SK-MEL-5 (cell line): ENCODE results near the gene GOLGA8M. TPM values are rescaled to one million over a fixed set of nuclear protein-coding genes. Genes with fewer than 3 reads are reported as not detected.
"Not testable (repeated sequence)": the region's sequence is repeated elsewhere in the genome, so short reads cannot be mapped to it uniquely, and the experiment has no call there.

Experiments
- DNase-seq: peaks from one replicate; pipeline ENCODE4 v3.0.0-alpha.2; 2016; ENCODE audit warnings: low read depth, low spot score
- in situ Hi-C: cut with HindIII; loops from 2 replicates; pipeline ENCODE4 v1.10.0; 2016; ENCODE audit warnings: low sequenced_read_pairs, high pct_unique_total_duplicates, low pct_unique_long_range_greater_than_20kb
- polyA plus RNA-seq, 2 experiments: library from polyadenylated mRNA; depleted of rRNA; stranded (reverse); fragments of >200 nt; gene quantifications; 2 replicates each; pipeline ENCODE4 v1.2.3, GENCODE V29; 2015
- total RNA-seq: library from RNA; depleted of rRNA; stranded (reverse); fragments of >200 nt; shearing (Covaris generic); gene quantifications from 2 replicates; pipeline ENCODE4 v1.2.3, GENCODE V29; 2014; rRNA removed

The GOLGA8M gene, protein sequence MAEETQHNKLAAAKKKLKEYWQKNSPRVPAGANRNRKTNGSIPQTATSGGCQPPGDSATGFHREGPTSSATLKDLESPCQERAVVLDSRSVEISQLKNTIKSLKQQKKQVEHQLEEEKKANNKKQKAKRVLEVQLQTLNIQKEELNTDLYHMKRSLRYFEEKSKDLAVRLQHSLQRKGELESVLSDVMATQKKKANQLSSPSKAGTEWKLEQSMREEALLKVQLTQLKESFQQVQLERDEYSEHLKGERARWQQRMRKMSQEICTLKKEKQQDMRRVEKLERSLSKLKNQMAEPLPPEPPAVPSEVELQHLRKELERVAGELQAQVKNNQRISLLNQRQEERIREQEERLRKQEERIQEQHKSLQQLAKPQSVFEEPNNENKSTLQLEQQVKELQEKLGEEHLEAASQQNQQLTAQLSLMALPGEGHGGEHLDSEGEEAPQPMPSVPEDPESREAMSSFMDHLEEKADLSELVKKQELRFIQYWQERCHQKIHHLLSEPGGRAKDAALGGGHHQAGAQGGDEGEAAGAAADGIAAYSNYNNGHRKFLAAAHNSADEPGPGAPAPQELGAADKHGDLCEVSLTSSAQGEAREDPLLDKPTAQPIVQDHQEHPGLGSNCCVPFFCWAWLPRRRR
- total RNA-seq = not detected in 2 replicates
- not detected in 2 replicates for polyA plus RNA-seq (2015; cell fraction: cytosol; rRNA removed)
- 1.1 TPM in 1 of 2 replicates, not detected in the other for polyA plus RNA-seq (2015; cell fraction: nucleus; rRNA removed)

DNA sequence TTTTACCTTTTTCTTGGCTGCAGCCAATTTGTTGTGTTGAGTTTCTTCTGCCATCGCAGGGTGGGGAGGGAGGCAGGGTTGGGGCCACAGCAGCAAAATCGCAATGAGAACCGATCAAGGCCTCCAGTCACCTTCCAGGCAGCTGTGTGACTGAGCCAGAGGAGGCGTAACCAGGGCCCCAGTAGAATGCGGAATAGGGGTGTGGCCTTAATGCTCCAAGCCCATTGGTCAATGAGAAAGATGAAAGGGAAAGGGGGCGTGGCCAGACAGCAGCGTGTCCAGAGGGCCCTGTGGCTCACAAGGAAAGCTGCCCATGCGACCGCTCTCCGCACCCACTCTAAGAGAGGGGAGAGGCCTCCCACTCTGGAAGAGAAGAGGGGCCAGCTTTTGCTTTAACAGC is at the start of gene GOLGA8M:
Gene GOLGA8M, minus strand, starts transcription at position 152 of the 400 bp plus-strand sequence. Its CDS starts 98 bp downstream, at position 54.
- in situ Hi-C loops, DNase-seq: not testable (repeated sequence)

DNA sequence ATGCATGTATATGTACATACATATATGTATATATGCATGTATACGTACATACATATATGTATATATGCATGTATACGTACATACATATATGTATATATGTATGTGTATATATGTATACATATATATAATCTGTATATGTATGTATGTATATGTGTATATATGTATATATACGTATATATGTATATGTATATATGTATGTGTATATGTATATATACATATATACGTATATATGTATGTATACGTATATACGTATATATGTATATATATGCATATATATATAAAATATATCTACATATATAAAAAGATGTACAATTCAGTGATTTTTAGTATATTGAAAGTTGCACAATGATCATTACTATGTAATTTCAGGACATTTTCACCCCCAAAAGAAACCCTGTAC is 30.7 kb upstream of the GOLGA8M start:
- in situ Hi-C loops = not testable (repeated sequence)

DNA sequence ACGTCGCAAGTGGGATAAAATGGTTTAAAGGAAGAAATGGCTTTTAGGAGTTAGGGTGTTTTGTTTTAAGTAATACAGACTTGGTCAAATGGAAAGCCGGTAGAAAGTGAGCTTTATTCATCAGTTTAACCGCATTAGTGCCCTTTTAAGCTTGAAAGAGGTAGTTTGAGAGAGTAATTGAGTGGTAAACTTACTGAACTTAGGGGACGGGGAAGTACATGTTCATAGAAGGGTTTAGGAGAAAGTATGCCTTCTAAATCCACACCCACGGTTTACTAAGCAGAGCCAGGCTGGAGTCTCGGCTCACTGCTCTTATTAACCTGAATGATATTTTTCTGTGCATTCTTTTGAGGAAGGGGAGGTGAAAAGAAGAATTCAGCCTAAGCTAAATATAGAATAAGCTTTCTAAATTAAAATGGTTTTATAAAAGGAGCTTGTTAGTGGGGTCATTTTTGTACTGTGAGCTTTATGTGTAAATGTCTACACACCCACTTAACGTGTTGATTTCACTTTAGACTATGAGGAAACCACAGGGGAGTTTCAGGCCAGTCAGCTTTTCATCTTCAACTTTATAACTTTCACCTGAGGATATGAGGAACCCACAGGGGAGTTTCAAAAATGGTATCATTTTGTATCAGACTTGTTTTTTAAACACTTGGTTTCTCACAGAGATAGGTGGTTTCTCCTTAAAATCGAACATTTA is 26.5 kb upstream of the GOLGA8M start:
- in situ Hi-C loops, DNase-seq: not testable (repeated sequence)

More for the DNA sequence above, 30.7 kb upstream of the GOLGA8M start:
- not testable (repeated sequence) for DNase-seq

DNA sequence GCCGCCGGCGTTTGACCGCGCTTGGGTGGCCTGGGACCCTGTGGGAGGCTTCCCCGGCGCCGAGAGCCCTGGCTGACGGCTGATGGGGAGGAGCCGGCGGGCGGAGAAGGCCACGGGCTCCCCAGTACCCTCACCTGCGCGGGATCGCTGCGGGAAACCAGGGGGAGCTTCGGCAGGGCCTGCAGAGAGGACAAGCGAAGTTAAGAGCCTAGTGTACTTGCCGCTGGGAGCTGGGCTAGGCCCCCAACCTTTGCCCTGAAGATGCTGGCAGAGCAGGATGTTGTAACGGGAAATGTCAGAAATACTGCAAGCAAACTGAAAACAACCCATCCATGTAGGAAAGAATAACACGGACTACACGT is 26.0 kb upstream of the GOLGA8M start:
- DNase-seq, in situ Hi-C loops: not testable (repeated sequence)

DNA sequence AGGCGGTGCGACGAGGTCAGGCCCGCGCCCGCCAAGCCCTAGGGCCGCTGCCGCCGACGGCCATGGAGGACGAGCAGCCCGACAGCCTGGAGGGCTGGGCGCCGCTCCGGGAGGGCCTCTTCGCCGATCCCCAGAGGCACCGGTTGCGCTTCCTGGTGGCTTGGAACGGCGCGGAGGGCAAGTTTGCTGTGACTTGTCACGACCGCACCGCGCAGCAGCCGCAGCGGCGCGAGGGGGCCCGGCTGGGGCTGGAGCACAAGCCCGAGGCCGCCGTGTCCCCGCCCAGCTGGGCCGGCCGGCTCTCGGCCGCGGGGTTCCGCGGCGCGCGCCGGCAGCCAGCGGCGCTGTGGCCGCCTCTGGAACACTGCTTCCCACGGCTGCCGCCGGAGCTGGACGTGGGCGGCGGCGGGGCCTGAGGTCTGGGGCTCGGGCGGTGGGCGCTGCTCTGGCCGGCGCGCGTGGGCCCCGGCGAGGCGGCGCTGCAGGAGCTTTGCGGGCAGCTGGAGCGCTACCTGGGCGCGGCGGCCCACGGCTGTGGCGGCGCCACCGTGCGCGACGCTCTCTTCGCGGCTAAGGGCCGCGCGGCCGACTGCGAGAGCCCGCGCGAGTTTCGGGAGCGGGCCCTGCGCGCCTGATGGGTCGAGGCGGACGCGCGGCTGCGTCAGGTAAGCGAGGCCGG is 25.4 kb upstream of the GOLGA8M start:
- in situ Hi-C loops, DNase-seq: not testable (repeated sequence)

DNA sequence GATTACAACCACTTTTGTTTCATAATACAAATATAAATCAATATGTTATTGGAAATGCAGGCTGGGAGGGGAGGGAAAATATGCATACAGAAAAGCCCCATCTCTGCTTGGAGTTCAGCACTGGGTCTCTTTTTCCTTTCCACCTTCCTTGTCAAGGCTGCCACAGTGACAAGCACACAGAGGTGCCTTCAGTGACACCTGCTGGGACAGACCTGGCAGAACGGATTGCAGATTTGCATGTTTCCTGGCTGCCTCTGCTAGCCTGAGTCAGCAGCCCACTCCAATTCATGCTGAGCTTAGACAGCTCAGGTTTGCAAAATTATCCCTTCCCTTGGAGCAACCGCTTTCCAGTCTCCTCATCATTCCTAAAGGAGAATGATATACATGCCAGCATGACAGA is 15.8 kb upstream of the GOLGA8M start:
- DNase-seq, in situ Hi-C loops: not testable (repeated sequence)

DNA sequence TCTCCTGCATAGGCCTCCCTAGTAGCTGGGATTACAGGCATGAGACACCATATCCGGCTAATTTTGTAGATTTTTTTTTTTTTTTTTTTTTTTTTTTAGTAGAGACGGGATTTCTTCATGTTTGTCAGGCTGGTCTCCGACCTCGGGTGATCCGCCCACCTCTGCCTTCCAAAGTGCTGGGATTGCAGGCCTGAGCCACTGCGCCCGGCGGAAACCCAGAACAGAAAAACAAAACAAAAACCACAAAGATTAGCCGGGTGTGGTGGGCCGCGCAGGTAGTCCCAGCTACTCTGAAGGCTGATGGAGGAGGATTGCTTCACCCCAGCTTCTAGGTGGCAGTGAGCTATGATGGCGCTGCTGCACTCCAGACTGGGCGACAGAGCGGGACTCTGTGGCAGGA is 14.8 kb upstream of the GOLGA8M start:
- in situ Hi-C loops, DNase-seq: not testable (repeated sequence)

DNA sequence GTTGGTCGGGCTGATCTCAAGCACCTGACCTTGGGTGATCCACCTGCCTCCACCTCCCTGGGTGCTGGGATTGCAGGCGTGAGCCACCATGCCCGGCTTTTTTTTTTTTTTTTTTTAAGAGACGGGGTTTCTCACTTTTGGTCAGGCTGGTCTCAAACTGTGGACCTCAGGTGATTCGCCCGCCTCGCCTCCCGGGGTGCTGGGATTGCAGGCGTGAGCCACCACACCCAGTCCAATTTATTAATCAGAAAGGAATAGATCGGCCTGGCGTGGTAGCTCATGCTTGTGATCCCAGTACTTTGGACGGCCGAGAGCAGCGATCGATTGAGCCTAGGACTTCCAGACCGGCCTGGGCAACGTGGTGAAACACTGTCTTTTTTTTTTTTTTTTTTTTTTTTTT is 13.9 kb upstream of the GOLGA8M start:
- in situ Hi-C loops = no loop called here
- no peak for DNase-seq

DNA sequence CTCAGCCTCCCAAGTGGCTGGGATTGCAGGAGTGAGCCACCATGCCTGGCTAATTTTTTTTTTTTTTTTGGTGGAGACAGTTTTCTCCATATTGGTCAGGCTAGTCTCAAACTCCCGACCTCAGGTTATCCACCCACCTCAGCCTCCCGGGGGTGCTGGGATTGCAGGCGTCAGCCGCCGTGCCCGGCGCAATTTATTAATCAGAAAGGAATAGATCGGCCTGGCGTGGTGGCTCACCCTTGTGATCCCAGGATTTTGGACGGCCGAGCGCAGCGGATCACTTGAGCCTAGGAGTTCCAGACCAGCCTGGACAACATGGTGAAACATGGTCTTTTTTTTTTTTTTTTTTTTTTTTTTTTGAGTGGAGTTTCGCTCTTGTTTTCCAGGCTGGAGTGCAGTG is 13.3 kb upstream of the GOLGA8M start:
- no peak for DNase-seq
- in situ Hi-C loops = no loop called here

DNA sequence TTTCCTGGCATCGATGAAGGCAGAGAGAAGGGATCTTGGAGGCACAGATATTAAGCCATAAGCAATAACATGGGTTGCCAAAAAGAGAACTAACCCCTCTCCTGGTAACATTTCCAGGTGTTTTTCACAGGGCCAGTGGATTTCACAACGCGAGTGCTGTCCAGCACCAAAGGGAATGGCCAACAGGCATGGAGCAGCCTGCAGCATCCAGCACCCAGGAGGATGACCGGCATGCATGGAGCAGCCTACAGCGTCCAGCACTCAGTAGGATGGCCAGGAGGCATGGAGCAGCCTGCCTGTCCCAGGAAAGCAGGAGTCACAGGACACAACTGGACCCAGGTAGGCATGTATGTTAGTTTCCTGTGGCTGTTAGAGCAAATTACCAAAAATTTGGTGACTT is 11.8 kb upstream of the GOLGA8M start:
- in situ Hi-C loops, DNase-seq: not testable (repeated sequence)

DNA sequence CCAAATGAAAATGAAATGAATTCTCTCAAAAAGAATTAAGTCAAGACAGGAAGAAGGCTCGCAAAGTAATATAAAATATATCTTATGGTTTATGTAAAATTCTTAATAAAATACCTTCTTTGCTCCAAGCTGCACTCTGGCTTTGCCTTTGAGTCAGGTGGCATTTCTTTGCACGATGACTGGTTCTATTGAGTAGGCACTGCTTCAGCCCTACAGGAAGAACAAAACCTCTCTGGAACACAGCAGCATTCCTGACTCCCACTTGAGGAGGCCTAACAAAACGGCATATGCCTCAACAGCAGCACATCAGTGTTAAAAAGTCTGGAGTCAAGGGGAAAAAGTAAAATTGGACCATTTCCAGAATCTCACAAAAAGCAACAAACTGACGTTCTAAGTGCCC is 7.4 kb upstream of the GOLGA8M start:
- in situ Hi-C loops = not testable (repeated sequence)

DNA sequence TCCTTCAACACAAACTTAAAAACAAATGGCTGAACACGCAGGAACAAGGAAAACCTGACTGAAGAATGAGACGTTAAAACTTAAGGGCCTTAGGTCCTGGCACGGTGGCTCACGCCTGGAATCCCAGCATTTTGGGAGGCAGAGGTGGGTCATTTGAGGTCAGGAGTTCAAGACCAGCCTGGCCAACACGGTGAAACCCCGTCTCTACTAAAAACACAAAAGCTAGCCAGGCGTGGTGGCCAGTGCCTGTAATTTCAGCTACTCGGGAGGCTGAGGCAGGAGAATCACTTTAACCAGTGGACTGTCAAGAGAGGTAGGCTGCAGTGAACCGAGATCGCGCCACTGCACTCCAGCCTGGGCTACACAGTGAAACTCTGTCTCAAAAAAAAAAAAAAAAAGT is 6.4 kb upstream of the GOLGA8M start:
- DNase-seq, in situ Hi-C loops: not testable (repeated sequence)

More for the DNA sequence above, 7.4 kb upstream of the GOLGA8M start:
- DNase-seq = not testable (repeated sequence)

DNA sequence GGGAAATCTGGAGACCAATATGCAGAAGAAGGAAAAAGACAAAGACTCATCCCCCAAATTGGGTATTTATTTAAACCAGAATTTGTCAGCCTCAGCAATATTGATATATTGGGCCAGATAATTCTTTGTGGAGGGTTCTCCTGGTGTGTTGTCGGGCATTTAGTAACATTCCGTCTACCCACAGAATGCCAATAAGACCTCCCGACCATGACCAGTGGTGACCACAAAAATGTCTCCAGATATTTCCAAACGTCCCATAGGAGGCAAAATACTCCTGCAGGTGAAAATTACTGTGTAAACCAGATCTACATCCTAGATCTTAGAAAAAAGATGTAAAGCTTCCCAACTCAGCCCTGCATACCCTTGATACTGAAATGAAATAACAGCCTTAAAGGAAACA is 2.0 kb upstream of the GOLGA8M start:
- in situ Hi-C loops, DNase-seq: not testable (repeated sequence)

DNA sequence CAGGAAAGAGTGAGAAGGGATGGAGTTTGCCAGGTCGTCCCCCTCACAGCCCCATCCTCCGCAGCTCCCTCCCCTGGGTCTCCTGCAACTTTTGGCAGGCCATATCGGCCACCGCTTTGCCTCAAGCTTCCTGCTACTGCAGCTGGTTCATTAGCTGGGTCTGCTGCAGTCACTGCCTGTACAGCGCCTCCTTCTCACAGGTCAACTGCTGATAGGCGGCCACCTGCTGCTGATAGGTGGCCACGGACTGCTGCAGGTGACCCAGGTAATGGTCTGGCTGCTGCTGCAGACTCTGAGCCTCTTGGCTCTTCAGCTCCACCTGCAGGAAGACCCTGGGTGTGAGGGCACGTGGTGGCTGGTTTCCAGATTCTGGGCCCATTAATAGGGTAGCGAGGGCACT is 8.3 kb downstream of the GOLGA8M start:
- in situ Hi-C loops, DNase-seq: not testable (repeated sequence)

DNA sequence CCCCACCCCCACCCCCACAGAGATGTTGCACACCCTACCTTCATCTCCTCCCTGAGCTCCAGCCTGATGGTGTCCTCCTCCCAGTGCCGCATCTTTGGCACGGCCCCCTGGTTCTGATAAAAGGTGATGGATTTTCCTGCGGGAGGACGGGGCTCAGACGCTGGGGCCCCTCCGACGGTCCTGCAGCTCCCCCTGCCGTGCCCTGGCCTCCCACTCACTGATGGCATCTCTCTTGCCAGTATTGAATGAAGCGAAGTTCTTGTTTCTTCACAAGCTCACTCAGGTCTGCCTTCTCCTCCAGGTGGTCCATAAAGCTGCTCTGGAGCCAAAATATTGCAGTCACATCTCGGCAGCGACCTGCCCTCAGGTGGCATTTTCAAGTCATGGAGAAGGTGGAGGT is 9.8 kb downstream of the GOLGA8M start:
- in situ Hi-C loops, DNase-seq: not testable (repeated sequence)

DNA sequence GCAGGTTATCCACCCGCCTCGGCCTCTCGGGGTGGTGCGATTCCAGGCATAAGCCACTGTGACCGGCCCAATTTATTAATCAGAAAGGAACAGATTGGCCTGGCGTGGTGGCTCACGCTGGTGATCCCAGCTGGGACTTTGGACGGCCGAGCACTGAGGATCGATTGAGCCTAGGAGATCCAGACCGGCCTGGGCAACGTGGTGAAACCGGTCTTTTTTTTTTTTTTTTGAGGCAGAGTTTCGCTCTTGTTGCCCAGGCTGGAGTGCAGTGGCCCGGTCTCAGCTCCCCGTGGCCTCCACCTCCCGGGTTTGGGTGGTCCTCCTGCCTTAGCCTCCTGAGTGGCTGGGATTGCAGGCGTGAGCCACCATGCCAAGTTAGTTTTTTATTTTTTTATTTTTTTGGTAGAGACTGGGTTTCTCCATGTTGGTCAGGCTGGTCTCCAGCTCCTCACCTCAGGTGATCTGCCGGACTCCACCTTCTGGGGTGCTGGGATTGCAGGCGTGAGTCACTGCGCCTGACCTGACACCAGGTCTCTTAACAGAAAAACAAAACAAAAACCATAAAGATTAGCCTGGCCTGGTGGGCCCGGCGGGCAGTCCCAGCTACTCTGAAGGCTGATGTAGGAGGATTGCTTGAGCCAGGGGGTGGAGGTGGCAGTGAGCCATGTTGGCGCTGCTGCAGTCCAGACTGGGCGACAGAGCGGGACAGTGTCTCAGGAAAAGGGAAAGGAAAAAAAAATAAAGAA is 18.0 kb downstream of the GOLGA8M start:
- DNase-seq, in situ Hi-C loops: not testable (repeated sequence)

DNA sequence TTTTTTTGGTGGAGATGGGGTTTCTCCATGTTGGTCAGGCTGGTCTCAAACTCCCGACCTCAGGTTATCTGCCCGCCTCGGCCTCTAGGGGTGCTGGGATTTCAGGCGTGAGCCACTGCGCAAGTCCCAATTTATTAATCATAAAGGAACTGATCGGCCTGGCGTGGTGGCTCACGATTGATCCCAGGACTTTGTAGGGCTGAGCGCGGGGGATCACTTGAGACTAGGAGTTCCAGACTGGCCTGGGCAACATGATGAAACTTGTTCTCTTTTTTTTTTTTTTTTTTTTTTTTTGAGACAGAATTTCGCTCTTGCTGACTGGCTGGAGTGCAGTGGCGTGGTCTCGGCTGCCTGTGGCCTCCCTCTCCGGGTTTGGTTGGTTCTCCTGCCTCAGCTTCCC is 19.2 kb downstream of the GOLGA8M start:
- in situ Hi-C loops, DNase-seq: not testable (repeated sequence)
